K562 (cell line): ENCODE measurements around the gene SNRNP70. TPM values are rescaled to one million over a fixed set of nuclear protein-coding genes. Genes with fewer than 3 reads are reported as not detected.
A peak's percentile ranks its signal among the peaks of the same experiment; 100 is the strongest.

Experiments
- ATAC-seq: fragments of 200-7000 bp; cut with Tn5 transposase; 3 replicates; pipeline ENCODE4 v1.9.1; 2020; ENCODE audit warnings: moderate library complexity
- BruUV-seq: library from RNA; stranded (reverse); fragments of 400-500 nt; replicated peaks from 2 replicates; lab custom pipeline; 2021; lab: Mats Ljungman, UMichigan
- CTCF ChIA-PET: fragments of 300-600 bp; formaldehyde crosslinking; extraction: SDS; loops from one replicate; lab custom pipeline; 2021; ENCODE audit warnings: low intra/inter-chr PET ratio; lab: Yijun Ruan, JAX
- POLR2A ChIA-PET: fragments of 300-600, 350-650 bp; sonication (Branson Sonifier 250); formaldehyde crosslinking; extraction: SDS; loops from one replicate; lab custom pipeline; 2021; ENCODE audit warnings: antibody characterized with exemption, inconsistent platforms; lab: Yijun Ruan, JAX
- DNase-seq, 4 experiments: peaks; one replicate each; pipeline versions ENCODE4 v3.0.0 to v3.0.0-alpha.2; 2011 to 2018; ENCODE audit warnings: low spot score in 3 of 4, mixed read lengths in 3 of 4; ENCODE audit errors: extremely low read depth in 1 of 4
- FAIRE-seq: peaks from 2 replicates; lab custom pipeline; 2011; peaks lifted over from hg19 to GRCh38; lab: Jason Lieb, UNC
- H2AFZ ChIP-seq: 2 replicates; pipeline ENCODE4 v1.6.0; 2011; ENCODE audit warnings: low read depth, low read length, control low read depth, inconsistent platforms
- H3K27ac ChIP-seq: fragments of 200-600 bp; 3 replicates; pipeline ENCODE4 v1.8.0; 2011; ENCODE audit warnings: low read depth, mild to moderate bottlenecking, control low read depth, inconsistent platforms, low read length, moderate library complexity, mixed read lengths; ENCODE audit errors: extremely low read depth
- H3K27me3 ChIP-seq, 2 experiments: fragments of 300-600 bp in 1 of 2; 2 replicates in 1 of 2; 3 replicates in 1 of 2; pipeline versions ENCODE4 v1.6.0 to v1.8.0; 2011; ENCODE audit warnings: inconsistent platforms in 2 of 2, low read length in 2 of 2, mild to moderate bottlenecking in 1 of 2, mixed read lengths in 1 of 2, moderate library complexity in 1 of 2; ENCODE audit not compliant: control insufficient read depth in 2 of 2, insufficient read depth in 2 of 2
- H3K36me3 ChIP-seq: fragments of 300-600 bp; 3 replicates; pipeline ENCODE4 v1.8.0; 2011; ENCODE audit warnings: mild to moderate bottlenecking, low read length, inconsistent platforms; ENCODE audit not compliant: control insufficient read depth, insufficient read depth
- H3K4me1 ChIP-seq, 2 experiments: fragments of 200-600 bp in 1 of 2; replicated peaks in 1 of 2; 2 replicates in 1 of 2; 3 replicates in 1 of 2; pipeline versions ENCODE4 v1.5.1 to v1.8.0; 2011; ENCODE audit warnings: inconsistent platforms in 2 of 2, low read length in 2 of 2, mild to moderate bottlenecking in 1 of 2, mixed read lengths in 1 of 2, moderate library complexity in 1 of 2; ENCODE audit not compliant: control insufficient read depth in 2 of 2, insufficient read depth in 2 of 2
- H3K4me2 ChIP-seq: 2 replicates; pipeline ENCODE4 v1.6.1; 2011; ENCODE audit warnings: low read length, control low read depth, inconsistent platforms, mixed read lengths; ENCODE audit not compliant: insufficient read depth
- H3K4me3 ChIP-seq: fragments of 200-600 bp; sonication (generic), shearing (Covaris generic); 2 replicates; pipeline ENCODE4 v1.5.1; 2016; ENCODE audit warnings: control low read depth, inconsistent platforms
- H3K79me2 ChIP-seq: fragments of 200-600 bp; 3 replicates; pipeline ENCODE4 v1.8.0; 2011; ENCODE audit warnings: low read length, inconsistent platforms; ENCODE audit not compliant: control insufficient read depth, insufficient read depth
- H3K9ac ChIP-seq, 2 experiments: 2 replicates each; pipeline versions ENCODE4 v1.6.0 to v1.6.1; 2011; ENCODE audit warnings: low read depth in 2 of 2, low read length in 2 of 2, control low read depth in 1 of 2, inconsistent platforms in 1 of 2, mild to moderate bottlenecking in 1 of 2, mixed read lengths in 1 of 2; ENCODE audit not compliant: insufficient read depth in 1 of 2
- H3K9me1 ChIP-seq: one replicate; pipeline ENCODE4 v1.6.0; 2011; ENCODE audit warnings: inconsistent platforms, mild to moderate bottlenecking, low read length, moderate library complexity; ENCODE audit not compliant: control insufficient read depth, insufficient read depth
- H3K9me3 ChIP-seq: replicated peaks from 2 replicates; pipeline ENCODE4 v1.5.1; 2011; ENCODE audit warnings: low read depth, low read length, inconsistent platforms; ENCODE audit not compliant: control insufficient read depth, insufficient read depth
- H4K20me1 ChIP-seq: replicated peaks from 2 replicates; pipeline ENCODE4 v1.6.1; 2011; ENCODE audit warnings: low read length, inconsistent platforms, mixed read lengths; ENCODE audit not compliant: control insufficient read depth, insufficient read depth
- ETS2 ChIP-seq: IDR thresholded peaks from 2 replicates; pipeline ENCODE4 v1.6.1; 2016; ENCODE audit warnings: borderline replicate concordance, missing genetic modification characterization, mild to moderate bottlenecking, moderate library complexity, missing compliant biosample characterization; ENCODE audit not compliant: poor library complexity, severe bottlenecking
- MCM5 ChIP-seq: fragments of 450-650 bp; IDR thresholded peaks from 2 replicates; pipeline ENCODE4 v1.6.1; 2016; ENCODE audit warnings: low read depth
- POLR2G ChIP-seq: fragments of 200-400 bp; formaldehyde crosslinking; IDR thresholded peaks from 2 replicates; pipeline ENCODE4 v1.6.1; 2017; ENCODE audit warnings: low read depth, mild to moderate bottlenecking, antibody characterized with exemption, low read length, moderate library complexity
- RBFOX2 ChIP-seq: fragments of 200-400 bp; formaldehyde crosslinking; IDR thresholded peaks from 2 replicates; pipeline ENCODE4 v1.6.1; 2017; ENCODE audit warnings: low read depth, mild to moderate bottlenecking, low read length, moderate library complexity
- SREBF1 ChIP-seq: fragments of 150-350 bp; IDR thresholded peaks from 2 replicates; pipeline ENCODE4 v1.6.1; 2014; ENCODE audit warnings: antibody characterized with exemption, low read depth, low read length, borderline replicate concordance
- TCF3 ChIP-seq: sonication (generic); formaldehyde crosslinking; IDR thresholded peaks from 2 replicates; pipeline ENCODE4 v1.4.0; 2020; ENCODE audit warnings: mild to moderate bottlenecking, missing genetic modification reagents
- ZNF217 ChIP-seq: sonication (generic); formaldehyde crosslinking; IDR thresholded peaks from 2 replicates; pipeline ENCODE4 v1.8.0; 2022; ENCODE audit warnings: mild to moderate bottlenecking, missing genetic modification reagents
- WGBS: fragments of 100-300 bp; shearing (Covaris generic); methylation state at CpG from one replicate; pipeline ENCODE4 v1.1.6; 2016; ENCODE audit warnings: low coverage, mixed read lengths; ENCODE audit not compliant: insufficient coverage; ENCODE audit errors: missing lambda C conversion rate; 5-methylcytosine and 5-hydroxymethylcytosine counted together
- in situ Hi-C: fragments of 300-500 bp; cut with MboI; formaldehyde crosslinking; loops from 4 replicates; pipeline ENCODE4 v1.15.0; 2018; ENCODE audit warnings: inconsistent platforms, mixed read lengths
- intact Hi-C: fragments of 100-400 bp; cut with micrococcal nuclease; formaldehyde crosslinking; loops from 2 replicates; pipeline ENCODE4 v1.14.2; 2022
- polyA plus RNA-seq, 8 experiments: library from polyadenylated mRNA; depleted of rRNA in 4 of 8; stranded (reverse) in 5 of 8; unstranded in 3 of 8; fragments of >200 nt; fragmentation: Nextera tagmentation in 2 of 8; fragmentation: Illumina TruSeq in 1 of 8; extraction: Ambion mirVana in 2 of 8; extraction: Trizol in 1 of 8; gene quantifications; 2 replicates each; pipeline versions ENCODE4 v1.2.1 to v1.2.3, GENCODE V29; 2011 to 2014; ENCODE audit warnings: inconsistent platforms in 1 of 8, missing spikeins in 1 of 8
- total RNA-seq, 7 experiments: library from RNA; depleted of rRNA in 6 of 7; stranded (reverse); fragments of >200 nt in 6 of 7; fragmentation: Illumina TruSeq in 2 of 7; extraction: Trizol in 2 of 7; gene quantifications; 2 replicates each; pipeline versions ENCODE4 v1.2.1 to v1.2.3, GENCODE V29; 2011 to 2021; ENCODE audit warnings: low replicate concordance in 1 of 7
- TF ChIP-seq, protein P1 (sequence below): fragments of 450-650 bp; IDR thresholded peaks from 2 replicates; pipeline ENCODE4 v1.7.0; 2016; ENCODE audit warnings: borderline replicate concordance
- TF ChIP-seq, protein P2 (sequence below): sonication (generic); formaldehyde crosslinking; IDR thresholded peaks from 2 replicates; pipeline ENCODE4 v1.4.0; 2020; ENCODE audit warnings: mild to moderate bottlenecking, missing genetic modification reagents

The SNRNP70 gene
- total and polyA plus RNA-seq, 9 of the 15 experiments (the other 6 are each of a cell fraction or from before 2014, with no cell fraction given) = 2.8 to 496 (median 136) TPM

DNA sequence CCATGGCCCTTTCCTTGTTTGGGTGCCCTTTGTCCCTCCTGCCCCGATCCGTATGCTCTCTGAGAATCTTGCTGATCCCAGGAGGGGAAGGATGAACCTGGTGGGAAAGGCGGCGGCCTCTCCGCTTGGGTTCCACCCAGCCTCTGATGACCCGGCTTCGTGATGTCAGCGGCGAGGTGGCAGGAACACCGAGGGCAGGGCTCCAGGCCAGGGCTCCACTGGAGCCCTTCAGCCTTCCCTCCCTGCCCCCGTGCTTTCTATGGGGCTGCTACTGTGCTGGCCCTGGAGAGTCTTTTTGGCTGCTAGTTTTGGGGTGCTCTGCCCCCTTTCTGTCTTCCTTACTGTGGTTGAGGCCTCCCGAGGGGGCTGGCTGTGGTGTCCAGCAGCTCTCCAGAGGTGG is 17.1 kb downstream of the SNRNP70 start:
- Histone ChIP-seq H3K4me2 (no peak overlapping the region), H3K9me3 (no peaks in the 10 kb centered on the region), H4K20me1 (peaks cover 29% of the 10 kb centered on the region), H3K79me2 (peaks cover 37% of the 10 kb centered on the region), H3K36me3 (peaks cover 98% of the 10 kb centered on the region), H3K4me1 (peaks cover 0 to 38% of the 10 kb centered on the region in 2 experiments; a peak in 3 of 5 replicates), H3K9ac (no peak overlapping the region), H3K27me3 (no peaks in the 10 kb centered on the region), H3K27ac (no peak overlapping the region), H2AFZ (no peak overlapping the region), H3K9me1 (peaks cover 11% of the 10 kb centered on the region), H3K4me3 (no peak overlapping the region)
- TF ChIP-seq ETS2 (tag) (no peak), TCF3 (no peak), RBFOX2 (peak; percentile 60), ZNF217 (CRISPR knock-in tag) (no peak), SREBF1 (no peak), POLR2G (peak; percentile 60), MCM5 (no peak)
- TF ChIP-seq, protein P1, sequence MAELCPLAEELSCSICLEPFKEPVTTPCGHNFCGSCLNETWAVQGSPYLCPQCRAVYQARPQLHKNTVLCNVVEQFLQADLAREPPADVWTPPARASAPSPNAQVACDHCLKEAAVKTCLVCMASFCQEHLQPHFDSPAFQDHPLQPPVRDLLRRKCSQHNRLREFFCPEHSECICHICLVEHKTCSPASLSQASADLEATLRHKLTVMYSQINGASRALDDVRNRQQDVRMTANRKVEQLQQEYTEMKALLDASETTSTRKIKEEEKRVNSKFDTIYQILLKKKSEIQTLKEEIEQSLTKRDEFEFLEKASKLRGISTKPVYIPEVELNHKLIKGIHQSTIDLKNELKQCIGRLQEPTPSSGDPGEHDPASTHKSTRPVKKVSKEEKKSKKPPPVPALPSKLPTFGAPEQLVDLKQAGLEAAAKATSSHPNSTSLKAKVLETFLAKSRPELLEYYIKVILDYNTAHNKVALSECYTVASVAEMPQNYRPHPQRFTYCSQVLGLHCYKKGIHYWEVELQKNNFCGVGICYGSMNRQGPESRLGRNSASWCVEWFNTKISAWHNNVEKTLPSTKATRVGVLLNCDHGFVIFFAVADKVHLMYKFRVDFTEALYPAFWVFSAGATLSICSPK = no peak
- TF ChIP-seq, protein P2, sequence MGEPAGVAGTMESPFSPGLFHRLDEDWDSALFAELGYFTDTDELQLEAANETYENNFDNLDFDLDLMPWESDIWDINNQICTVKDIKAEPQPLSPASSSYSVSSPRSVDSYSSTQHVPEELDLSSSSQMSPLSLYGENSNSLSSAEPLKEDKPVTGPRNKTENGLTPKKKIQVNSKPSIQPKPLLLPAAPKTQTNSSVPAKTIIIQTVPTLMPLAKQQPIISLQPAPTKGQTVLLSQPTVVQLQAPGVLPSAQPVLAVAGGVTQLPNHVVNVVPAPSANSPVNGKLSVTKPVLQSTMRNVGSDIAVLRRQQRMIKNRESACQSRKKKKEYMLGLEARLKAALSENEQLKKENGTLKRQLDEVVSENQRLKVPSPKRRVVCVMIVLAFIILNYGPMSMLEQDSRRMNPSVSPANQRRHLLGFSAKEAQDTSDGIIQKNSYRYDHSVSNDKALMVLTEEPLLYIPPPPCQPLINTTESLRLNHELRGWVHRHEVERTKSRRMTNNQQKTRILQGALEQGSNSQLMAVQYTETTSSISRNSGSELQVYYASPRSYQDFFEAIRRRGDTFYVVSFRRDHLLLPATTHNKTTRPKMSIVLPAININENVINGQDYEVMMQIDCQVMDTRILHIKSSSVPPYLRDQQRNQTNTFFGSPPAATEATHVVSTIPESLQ = no peak
- CTCF ChIA-PET = no interaction called here
- POLR2A ChIA-PET = interaction anchor here (1.1 kb wide), 1 partner anchor 12 kb away, joined by 3 read pairs; the partner anchor contains the start of gene LIN7B
- WGBS = 97% methylated on average over 10 of the region's 12 CpGs
- ATAC-seq (no peak), DNase-seq (peak in 1 of 4 experiments; percentile 16), FAIRE-seq (no peak)
- no TSS peak for BruUV-seq
- intact Hi-C loops = no loop called here
- in situ Hi-C loops = no loop called here
